ENCODE results near the gene GJA3.

GJA3 gene

DNA sequence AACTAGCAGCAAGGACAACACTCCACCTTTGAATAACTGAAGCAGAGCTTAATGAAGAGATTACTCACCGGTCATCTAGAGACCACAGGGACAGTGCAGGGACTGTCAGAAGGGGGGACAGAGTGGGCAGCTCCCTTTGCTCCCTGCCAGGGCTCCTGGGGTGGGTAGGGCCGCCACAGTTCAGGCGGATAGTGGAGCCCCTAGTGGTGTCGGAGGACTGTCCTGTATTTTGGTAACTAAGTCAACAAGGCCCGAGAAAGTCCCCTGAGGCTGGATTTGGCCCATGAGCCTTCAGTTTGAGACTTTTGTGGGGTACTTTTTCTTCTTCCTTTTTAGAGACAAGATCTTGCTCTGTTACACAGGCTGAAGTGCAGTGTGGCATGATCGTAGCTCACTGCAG lies 44.6 kb downstream of the GJA3 start:
- no peak overlapping the region for H3K9ac ChIP-seq
- TF ChIP-seq, protein P1, sequence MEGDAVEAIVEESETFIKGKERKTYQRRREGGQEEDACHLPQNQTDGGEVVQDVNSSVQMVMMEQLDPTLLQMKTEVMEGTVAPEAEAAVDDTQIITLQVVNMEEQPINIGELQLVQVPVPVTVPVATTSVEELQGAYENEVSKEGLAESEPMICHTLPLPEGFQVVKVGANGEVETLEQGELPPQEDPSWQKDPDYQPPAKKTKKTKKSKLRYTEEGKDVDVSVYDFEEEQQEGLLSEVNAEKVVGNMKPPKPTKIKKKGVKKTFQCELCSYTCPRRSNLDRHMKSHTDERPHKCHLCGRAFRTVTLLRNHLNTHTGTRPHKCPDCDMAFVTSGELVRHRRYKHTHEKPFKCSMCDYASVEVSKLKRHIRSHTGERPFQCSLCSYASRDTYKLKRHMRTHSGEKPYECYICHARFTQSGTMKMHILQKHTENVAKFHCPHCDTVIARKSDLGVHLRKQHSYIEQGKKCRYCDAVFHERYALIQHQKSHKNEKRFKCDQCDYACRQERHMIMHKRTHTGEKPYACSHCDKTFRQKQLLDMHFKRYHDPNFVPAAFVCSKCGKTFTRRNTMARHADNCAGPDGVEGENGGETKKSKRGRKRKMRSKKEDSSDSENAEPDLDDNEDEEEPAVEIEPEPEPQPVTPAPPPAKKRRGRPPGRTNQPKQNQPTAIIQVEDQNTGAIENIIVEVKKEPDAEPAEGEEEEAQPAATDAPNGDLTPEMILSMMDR (conservative IDR thresholded peaks at IDR 0.05; ENCODE audit: low read depth, low read length): no peak
- no peaks in the 10 kb centered on the region for H3K4me1 ChIP-seq (ENCODE audit: low read depth, poor library complexity, severe bottlenecking)
- no peak overlapping the region for H3K27ac ChIP-seq
- no peaks in the 10 kb centered on the region for H3K79me2 ChIP-seq (ENCODE audit: insufficient read depth, low read depth)
- H2AFZ ChIP-seq (ENCODE audit: low read depth): no peak overlapping the region
- no peaks in the 10 kb centered on the region for H3K36me3 ChIP-seq (ENCODE audit: insufficient read depth)
- H3K4me2 ChIP-seq: no peak overlapping the region
- no peak overlapping the region for H3K4me3 ChIP-seq (IDR thresholded peaks at IDR 0.05; ENCODE audit: insufficient read depth, low read depth, low read length)
- no peaks in the 10 kb centered on the region for H4K20me1 ChIP-seq (ENCODE audit: insufficient read depth)
- no peaks in the 10 kb centered on the region for H3K27me3 ChIP-seq (ENCODE audit: insufficient read depth, low read depth)

DNA sequence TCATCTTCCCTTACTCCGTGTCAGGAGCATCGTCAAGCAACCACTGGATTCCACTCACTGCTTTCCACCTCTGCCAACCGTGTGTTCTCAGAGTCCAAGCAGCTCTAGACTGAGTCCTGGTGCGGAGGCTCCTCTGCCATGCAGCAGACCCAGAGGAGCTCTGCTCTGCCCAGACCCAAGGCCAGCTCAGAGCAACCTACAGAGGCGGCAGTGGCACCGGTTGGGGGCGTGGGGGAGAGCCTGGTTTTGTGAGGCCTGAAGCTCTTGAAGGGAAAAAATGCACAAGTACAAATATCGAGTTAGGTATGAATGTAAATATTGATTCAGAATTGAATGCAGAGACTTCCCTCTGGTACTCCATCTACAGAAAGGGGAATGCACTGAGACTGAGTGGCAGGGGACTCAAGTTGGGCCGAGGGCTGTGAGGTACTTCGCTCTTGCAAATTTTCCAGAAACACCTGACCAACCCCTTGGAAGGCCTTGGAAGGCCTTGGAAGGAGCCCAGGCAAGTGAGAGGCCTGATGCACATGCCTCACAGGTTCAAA lies 46.7 kb downstream of the GJA3 start:
- Histone ChIP-seq H3K4me2 (no peak overlapping the region), H3K36me3 (ENCODE audit: insufficient read depth) (no peaks in the 10 kb centered on the region), H3K79me2 (ENCODE audit: insufficient read depth, low read depth) (no peaks in the 10 kb centered on the region), H4K20me1 (ENCODE audit: insufficient read depth) (no peaks in the 10 kb centered on the region), H3K27me3 (ENCODE audit: insufficient read depth, low read depth) (no peaks in the 10 kb centered on the region), H2AFZ (ENCODE audit: low read depth) (no peak overlapping the region), H3K27ac (no peak overlapping the region), H3K9ac (no peak overlapping the region), H3K4me3 (IDR thresholded peaks at IDR 0.05; ENCODE audit: insufficient read depth, low read depth, low read length) (no peak overlapping the region), H3K4me1 (ENCODE audit: low read depth, poor library complexity, severe bottlenecking) (no peaks in the 10 kb centered on the region)
- TF ChIP-seq, protein P1 (conservative IDR thresholded peaks at IDR 0.05; ENCODE audit: low read depth, low read length): no peak

DNA sequence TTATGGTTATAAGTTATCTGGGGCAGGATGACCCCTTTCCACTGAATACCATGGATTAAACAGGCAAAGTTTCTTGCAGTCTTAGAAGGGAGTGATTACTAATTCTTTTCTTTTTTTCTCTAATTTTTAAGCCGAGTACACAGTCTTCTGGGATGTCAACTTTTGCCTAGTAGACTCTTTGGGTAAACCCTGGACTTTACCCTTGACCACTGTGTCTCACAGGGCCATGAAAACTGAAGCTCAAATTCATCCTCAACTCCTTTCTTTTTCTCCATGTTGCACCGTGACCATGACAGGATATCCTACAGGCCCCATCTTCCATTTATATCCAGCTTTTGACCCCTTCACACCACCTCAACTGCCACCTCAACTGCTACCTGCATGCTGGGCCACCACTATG lies 51.8 kb downstream of the GJA3 start:
- TF ChIP-seq, protein P1 (conservative IDR thresholded peaks at IDR 0.05; ENCODE audit: low read depth, low read length): no peak
- Histone ChIP-seq H3K79me2 (ENCODE audit: insufficient read depth, low read depth) (no peaks in the 10 kb centered on the region), H3K27me3 (ENCODE audit: insufficient read depth, low read depth) (no peaks in the 10 kb centered on the region)

DNA sequence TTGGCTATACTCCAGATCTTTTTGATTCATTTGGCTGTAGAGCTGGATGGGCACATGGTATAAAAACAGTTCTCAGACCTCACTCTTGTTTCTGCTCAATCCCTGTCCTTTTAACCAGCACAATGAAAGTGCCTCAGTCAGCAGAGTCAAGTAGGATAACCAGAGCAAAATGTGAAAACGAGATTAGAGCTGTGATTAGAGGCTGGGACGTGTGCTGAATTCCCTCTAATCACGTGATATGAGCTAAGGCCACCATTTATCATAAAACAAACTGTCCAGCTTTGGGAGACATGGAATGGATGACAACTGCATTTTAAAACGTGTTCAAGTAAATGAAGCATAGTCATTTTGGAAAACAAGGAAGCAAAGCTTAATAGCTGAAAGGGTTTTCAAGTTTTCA lies 54.1 kb downstream of the GJA3 start:
- no peak overlapping the region for H3K9ac ChIP-seq
- no peak overlapping the region for H3K27ac ChIP-seq
- peak overlapping the region; percentile 29 for H3K4me2 ChIP-seq
- no peaks in the 10 kb centered on the region for H3K79me2 ChIP-seq (ENCODE audit: insufficient read depth, low read depth)
- H3K27me3 ChIP-seq (ENCODE audit: insufficient read depth, low read depth): no peaks in the 10 kb centered on the region
- no peaks in the 10 kb centered on the region for H4K20me1 ChIP-seq (ENCODE audit: insufficient read depth)
- peaks cover 14% of the 10 kb centered on the region for H3K4me1 ChIP-seq (ENCODE audit: low read depth, poor library complexity, severe bottlenecking)
- H3K36me3 ChIP-seq (ENCODE audit: insufficient read depth): no peaks in the 10 kb centered on the region
- TF ChIP-seq, protein P1 (conservative IDR thresholded peaks at IDR 0.05; ENCODE audit: low read depth, low read length): no peak
- H2AFZ ChIP-seq (ENCODE audit: low read depth): peak overlapping the region; percentile 34; the same call in 1 of the 2 replicates
- H3K4me3 ChIP-seq (IDR thresholded peaks at IDR 0.05; ENCODE audit: insufficient read depth, low read depth, low read length): no peak overlapping the region

More for the DNA sequence above, 51.8 kb downstream of the GJA3 start:
- no peak overlapping the region for H3K4me3 ChIP-seq (IDR thresholded peaks at IDR 0.05; ENCODE audit: insufficient read depth, low read depth, low read length)
- no peak overlapping the region for H2AFZ ChIP-seq (ENCODE audit: low read depth)
- no peak overlapping the region for H3K9ac ChIP-seq
- no peaks in the 10 kb centered on the region for H4K20me1 ChIP-seq (ENCODE audit: insufficient read depth)
- no peak overlapping the region for H3K27ac ChIP-seq
- H3K4me1 ChIP-seq (ENCODE audit: low read depth, poor library complexity, severe bottlenecking): peaks cover 14% of the 10 kb centered on the region
- no peaks in the 10 kb centered on the region for H3K36me3 ChIP-seq (ENCODE audit: insufficient read depth)
- H3K4me2 ChIP-seq: no peak overlapping the region
